Body of pancreas (tissue), 4 donors: ENCODE results near the gene CTIF.

Source experiments
- CTCF ChIP-seq, 7 experiments: fragments of 450-650 bp in 4 of 7; fragments of 200-600 bp in 3 of 7; sonication (generic) in 3 of 7; IDR thresholded peaks; one replicate each; pipeline ENCODE4 v1.5.1; 2016 to 2019; ENCODE audit warnings: antibody characterized with exemption in 7 of 7
- POLR2A ChIP-seq, 3 donors: fragments of 450-650 bp; IDR thresholded peaks; one replicate each; pipeline ENCODE4 v1.6.1; 2016; ENCODE audit warnings: antibody characterized with exemption in 3 of 3, mild to moderate bottlenecking in 2 of 3

- no peak for TF ChIP-seq POLR2A (IDR thresholded peaks at IDR 0.05)
- no peak for TF ChIP-seq CTCF (IDR thresholded peaks at IDR 0.05)
Observed at GRCh38 chr18:48673456-48673852, 134.6 kb downstream of the CTIF start.
